NB4 (cell line): ENCODE data around the gene HMG20A.

ENCODE experiments used
- DNase-seq: peaks from one replicate; pipeline ENCODE4 v3.0.0; 2010; ENCODE audit warnings: low read depth
- H3K4me3 ChIP-seq: one replicate; pipeline ENCODE4 v1.5.1; 2011; ENCODE audit warnings: mild to moderate bottlenecking, low read depth, low read length, moderate library complexity
- MYC ChIP-seq: IDR thresholded peaks from 2 replicates; pipeline ENCODE4 v1.6.1; 2011; ENCODE audit warnings: low read depth, low read length
- POLR2A ChIP-seq: IDR thresholded peaks from 2 replicates; pipeline ENCODE4 v1.6.1; 2011; ENCODE audit warnings: mild to moderate bottlenecking; ENCODE audit not compliant: insufficient read length; ENCODE audit errors: extremely low read depth
- TF ChIP-seq, protein P1 (sequence below): IDR thresholded peaks from one replicate; pipeline ENCODE4 v1.5.1; 2012; ENCODE audit warnings: low read depth, low read length
- TF ChIP-seq, protein P2 (sequence below): IDR thresholded peaks from 2 replicates; pipeline ENCODE4 v1.6.1; 2011; ENCODE audit warnings: low read depth, low read length

Gene HMG20A

DNA sequence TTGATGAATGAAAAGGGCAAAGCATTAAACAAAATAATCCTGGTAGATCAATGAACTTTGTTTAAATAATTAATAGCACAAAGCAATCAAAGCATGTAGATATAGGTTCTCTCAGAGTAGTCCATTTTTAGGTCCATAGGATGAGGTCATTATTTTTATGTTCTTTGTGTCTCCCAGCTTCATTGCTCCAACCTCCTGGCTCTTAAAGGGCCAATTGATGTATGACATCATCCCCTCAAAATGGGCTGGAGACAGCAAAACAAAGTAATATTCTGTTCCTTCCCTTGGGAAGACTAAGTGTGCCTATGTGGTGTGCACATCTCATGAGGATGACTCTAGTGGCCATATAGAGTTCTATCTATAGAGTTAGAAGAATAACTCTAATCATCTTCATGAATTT is 49.5 kb downstream of the HMG20A start:
- TF ChIP-seq POLR2A = no peak
- TF ChIP-seq, protein P1, sequence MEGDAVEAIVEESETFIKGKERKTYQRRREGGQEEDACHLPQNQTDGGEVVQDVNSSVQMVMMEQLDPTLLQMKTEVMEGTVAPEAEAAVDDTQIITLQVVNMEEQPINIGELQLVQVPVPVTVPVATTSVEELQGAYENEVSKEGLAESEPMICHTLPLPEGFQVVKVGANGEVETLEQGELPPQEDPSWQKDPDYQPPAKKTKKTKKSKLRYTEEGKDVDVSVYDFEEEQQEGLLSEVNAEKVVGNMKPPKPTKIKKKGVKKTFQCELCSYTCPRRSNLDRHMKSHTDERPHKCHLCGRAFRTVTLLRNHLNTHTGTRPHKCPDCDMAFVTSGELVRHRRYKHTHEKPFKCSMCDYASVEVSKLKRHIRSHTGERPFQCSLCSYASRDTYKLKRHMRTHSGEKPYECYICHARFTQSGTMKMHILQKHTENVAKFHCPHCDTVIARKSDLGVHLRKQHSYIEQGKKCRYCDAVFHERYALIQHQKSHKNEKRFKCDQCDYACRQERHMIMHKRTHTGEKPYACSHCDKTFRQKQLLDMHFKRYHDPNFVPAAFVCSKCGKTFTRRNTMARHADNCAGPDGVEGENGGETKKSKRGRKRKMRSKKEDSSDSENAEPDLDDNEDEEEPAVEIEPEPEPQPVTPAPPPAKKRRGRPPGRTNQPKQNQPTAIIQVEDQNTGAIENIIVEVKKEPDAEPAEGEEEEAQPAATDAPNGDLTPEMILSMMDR = no peak
- TF ChIP-seq, protein P2, sequence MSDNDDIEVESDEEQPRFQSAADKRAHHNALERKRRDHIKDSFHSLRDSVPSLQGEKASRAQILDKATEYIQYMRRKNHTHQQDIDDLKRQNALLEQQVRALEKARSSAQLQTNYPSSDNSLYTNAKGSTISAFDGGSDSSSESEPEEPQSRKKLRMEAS = no peak
- TF ChIP-seq MYC = no peak
- H3K4me3 ChIP-seq = no peak overlapping the region
- no peak for DNase-seq

DNA sequence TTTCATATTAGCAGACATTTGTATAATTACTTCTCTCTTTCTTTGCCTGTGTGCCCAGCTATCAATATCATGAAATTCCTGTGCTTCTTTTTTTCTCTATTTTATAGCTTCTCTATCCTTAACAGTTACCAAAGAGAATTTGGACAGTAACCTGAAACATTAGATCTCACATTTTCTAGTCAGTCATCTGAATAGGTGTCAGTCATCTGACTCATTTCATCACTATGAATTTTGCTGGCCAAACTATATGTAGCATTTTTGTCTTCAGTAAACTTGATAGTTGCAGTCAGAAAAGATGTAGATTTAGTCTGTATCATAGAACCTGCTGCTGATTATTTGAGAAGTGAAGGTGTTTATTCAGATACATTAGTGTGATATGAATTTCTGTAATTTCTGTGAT is 52.6 kb downstream of the HMG20A start:
- TF ChIP-seq, protein P1 = no peak
- DNase-seq = no peak
- H3K4me3 ChIP-seq = no peak overlapping the region

DNA sequence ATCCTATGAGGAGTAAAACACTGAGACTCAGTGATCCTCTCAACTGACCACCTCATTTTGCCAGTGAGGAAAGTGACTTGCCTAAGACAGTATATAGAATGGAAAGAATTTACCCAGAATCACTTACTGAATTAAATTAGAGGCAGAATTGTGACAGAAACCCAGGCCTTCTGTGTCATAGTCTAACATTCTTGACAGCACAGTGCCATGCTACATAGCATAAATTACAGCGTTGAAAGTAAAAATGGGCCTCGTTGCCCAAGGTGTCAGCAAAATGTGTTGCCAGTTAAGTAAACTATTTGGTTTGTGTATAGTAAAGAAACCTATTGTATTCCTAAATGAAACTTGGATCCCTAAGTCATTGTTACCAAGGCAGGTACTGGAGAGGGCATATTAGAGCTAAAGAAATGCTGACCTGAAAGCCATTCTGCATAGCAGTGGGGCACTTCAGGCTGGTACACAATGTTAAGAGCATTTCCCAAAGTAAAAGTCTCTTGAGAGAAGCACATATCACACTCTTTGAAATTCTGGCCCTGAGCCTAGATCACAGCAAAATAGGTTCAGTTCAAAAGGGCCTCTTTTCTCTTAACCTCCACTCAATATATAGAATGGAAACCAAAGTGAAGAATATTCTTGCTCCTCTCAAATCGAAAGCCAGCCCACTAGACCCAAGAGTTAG is 53.8 kb downstream of the HMG20A start:
- TF ChIP-seq, protein P2 = no peak
- TF ChIP-seq MYC (no peak), POLR2A (no peak)
- TF ChIP-seq, protein P1 = no peak
- no peak overlapping the region for H3K4me3 ChIP-seq
- DNase-seq = no peak

DNA sequence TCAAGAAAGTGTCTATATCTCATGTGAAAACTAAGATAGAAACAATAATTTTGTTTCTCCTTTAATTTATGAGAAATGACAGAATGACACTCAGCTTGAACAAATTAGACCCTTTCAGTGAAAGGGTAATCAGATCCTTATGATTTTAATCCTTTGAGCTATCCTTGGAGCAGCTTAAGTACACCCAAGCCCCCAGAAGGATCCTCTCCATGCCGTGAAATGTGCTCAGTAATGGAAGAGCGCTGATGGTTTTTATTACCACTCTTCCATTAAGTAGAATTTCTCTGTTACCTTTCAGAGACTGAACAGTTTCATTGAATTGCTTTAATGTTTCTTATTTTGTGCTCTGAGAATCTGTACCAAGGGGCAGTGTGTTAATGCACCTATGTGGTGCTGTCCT is 54.3 kb downstream of the HMG20A start:
- no peak for DNase-seq
- TF ChIP-seq, protein P1 = no peak
- TF ChIP-seq MYC (no peak), POLR2A (no peak)
- TF ChIP-seq, protein P2 = no peak
- H3K4me3 ChIP-seq = no peak overlapping the region

DNA sequence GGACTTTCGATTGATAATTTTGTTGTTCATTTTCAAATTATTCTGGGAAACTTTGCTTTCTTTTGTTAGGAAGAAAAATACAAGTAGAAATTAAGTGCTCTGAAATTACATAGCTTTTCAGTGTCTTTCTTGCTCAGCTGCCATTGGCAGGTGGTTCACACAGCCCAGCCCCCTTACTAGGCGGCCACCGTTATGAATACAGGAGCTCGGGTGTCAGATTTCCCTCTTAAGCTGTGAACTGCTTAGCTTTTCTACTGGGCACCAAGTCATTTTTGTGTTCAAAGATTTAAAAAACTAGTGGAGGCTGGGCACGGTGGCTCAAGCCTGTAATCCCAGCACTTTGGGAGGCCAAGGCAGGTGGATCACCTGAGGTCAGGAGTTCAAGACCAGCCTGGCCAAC is 55.2 kb downstream of the HMG20A start:
- DNase-seq = no peak
- TF ChIP-seq, protein P2 = no peak
- TF ChIP-seq, protein P1 = no peak
- TF ChIP-seq POLR2A (no peak), MYC (no peak)
- no peak overlapping the region for H3K4me3 ChIP-seq

DNA sequence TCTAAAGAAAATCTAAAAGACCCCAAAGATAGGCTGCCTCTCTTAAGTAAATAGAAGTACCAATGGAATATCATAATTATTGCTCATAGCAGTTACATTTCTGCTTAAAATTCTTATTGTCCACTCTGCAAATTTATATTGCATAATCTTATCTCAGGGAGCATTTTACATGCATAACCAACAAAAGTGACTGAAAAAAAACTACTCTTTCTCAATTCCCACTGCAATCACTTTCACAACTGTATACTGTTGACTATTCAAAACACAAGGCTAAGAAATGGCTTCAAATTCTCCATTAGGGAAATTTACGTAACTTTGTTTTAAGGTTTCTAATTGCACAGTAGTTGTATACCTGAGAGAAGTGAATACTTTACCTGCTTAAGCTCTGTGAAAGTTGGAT is 56.3 kb downstream of the HMG20A start:
- TF ChIP-seq MYC (no peak), POLR2A (no peak)
- TF ChIP-seq, protein P2 = no peak
- TF ChIP-seq, protein P1 = no peak
- DNase-seq = no peak
- H3K4me3 ChIP-seq = no peak overlapping the region
